ENCODE data around the gene KIF1B. TPM values are rescaled to one million over a fixed set of nuclear protein-coding genes. Genes with fewer than 3 reads are reported as not detected.

The KIF1B gene
- total and polyA plus RNA-seq, 10 of the 15 experiments (the other 5 are each of a cell fraction or from before 2014, with no cell fraction given) = 2.1 to 16.5 (median 8.7) TPM

DNA sequence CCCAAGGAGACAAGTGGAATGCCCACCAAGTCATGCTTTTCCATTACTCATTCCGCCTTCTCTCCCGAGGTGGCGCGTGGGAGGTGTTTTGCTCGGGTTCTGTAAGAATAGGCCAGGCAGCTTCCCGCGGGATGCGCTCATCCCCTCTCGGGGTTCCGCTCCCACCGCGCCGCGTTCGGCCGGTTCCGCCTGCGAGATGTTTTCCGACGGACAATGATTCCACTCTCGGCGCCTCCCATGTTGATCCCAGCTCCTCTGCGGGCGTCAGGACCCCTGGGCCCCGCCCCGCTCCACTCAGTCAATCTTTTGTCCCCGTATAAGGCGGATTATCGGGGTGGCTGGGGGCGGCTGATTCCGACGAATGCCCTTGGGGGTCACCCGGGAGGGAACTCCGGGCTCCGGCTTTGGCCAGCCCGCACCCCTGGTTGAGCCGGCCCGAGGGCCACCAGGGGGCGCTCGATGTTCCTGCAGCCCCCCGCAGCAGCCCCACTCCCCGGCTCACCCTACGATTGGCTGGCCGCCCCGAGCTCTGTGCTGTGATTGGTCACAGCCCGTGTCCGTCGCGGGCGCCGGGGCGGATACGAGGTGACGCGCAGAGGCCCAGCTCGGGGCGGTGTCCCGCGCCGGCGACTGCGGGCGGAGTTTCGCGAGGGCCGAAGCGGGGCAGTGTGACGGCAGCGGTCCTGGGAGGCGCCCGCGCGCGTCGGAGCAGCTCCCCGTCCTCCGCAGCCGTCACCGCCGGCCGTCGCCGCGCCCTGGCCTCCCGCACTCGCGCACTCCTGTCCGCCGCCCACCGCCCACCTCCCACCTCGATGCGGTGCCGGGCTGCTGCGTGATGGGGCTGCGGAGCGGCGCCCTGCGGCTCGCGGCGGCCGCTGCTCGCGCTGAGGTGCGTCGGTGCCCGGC lies at the start of gene KIF1B (continued):
- TF ChIP-seq TAF1 (IDR thresholded peaks at IDR 0.05; ENCODE audit: borderline replicate concordance, low read depth, low read length) (peak; percentile 43; the same call in 1 of the 2 replicates), GABPA (IDR thresholded peaks at IDR 0.05; ENCODE audit: low read depth) (no peak), NR2C1 (IDR thresholded peaks at IDR 0.05) (no peak), ZNF384 (IDR thresholded peaks at IDR 0.05; ENCODE audit: borderline replicate concordance, low read depth, low read length) (no peak), ZNF217 (IDR thresholded peaks at IDR 0.05) (peak; percentile 67; the same call in 1 of the 2 replicates), ZNF687 (IDR thresholded peaks at IDR 0.05) (peak; percentile 51), MLLT1 (IDR thresholded peaks at IDR 0.05) (peak; percentile 65), CBFB (IDR thresholded peaks at IDR 0.05; ENCODE audit: low read depth) (no peak), BHLHE40 (IDR thresholded peaks at IDR 0.05; ENCODE audit: borderline replicate concordance in 1 of 2, low read depth in 2 of 2, low read length in 1 of 2) (peak; percentile 9 to 76; a peak in 2 of 4 replicates)
- TF ChIP-seq, protein P1, sequence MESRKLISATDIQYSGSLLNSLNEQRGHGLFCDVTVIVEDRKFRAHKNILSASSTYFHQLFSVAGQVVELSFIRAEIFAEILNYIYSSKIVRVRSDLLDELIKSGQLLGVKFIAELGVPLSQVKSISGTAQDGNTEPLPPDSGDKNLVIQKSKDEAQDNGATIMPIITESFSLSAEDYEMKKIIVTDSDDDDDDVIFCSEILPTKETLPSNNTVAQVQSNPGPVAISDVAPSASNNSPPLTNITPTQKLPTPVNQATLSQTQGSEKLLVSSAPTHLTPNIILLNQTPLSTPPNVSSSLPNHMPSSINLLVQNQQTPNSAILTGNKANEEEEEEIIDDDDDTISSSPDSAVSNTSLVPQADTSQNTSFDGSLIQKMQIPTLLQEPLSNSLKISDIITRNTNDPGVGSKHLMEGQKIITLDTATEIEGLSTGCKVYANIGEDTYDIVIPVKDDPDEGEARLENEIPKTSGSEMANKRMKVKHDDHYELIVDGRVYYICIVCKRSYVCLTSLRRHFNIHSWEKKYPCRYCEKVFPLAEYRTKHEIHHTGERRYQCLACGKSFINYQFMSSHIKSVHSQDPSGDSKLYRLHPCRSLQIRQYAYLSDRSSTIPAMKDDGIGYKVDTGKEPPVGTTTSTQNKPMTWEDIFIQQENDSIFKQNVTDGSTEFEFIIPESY (IDR thresholded peaks at IDR 0.05) = peak; percentile 14; the same call in 1 of the 2 replicates
- TF ChIP-seq, protein P2, sequence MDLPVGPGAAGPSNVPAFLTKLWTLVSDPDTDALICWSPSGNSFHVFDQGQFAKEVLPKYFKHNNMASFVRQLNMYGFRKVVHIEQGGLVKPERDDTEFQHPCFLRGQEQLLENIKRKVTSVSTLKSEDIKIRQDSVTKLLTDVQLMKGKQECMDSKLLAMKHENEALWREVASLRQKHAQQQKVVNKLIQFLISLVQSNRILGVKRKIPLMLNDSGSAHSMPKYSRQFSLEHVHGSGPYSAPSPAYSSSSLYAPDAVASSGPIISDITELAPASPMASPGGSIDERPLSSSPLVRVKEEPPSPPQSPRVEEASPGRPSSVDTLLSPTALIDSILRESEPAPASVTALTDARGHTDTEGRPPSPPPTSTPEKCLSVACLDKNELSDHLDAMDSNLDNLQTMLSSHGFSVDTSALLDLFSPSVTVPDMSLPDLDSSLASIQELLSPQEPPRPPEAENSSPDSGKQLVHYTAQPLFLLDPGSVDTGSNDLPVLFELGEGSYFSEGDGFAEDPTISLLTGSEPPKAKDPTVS (IDR thresholded peaks at IDR 0.05; ENCODE audit: low read depth, low read length) = no peak
- TF ChIP-seq, protein P3, sequence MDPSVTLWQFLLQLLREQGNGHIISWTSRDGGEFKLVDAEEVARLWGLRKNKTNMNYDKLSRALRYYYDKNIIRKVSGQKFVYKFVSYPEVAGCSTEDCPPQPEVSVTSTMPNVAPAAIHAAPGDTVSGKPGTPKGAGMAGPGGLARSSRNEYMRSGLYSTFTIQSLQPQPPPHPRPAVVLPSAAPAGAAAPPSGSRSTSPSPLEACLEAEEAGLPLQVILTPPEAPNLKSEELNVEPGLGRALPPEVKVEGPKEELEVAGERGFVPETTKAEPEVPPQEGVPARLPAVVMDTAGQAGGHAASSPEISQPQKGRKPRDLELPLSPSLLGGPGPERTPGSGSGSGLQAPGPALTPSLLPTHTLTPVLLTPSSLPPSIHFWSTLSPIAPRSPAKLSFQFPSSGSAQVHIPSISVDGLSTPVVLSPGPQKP (IDR thresholded peaks at IDR 0.05; ENCODE audit: low read depth, low read length) = 0 out of 2 replicates have a peak, but pooled peaks have one; percentile 39
- TF ChIP-seq, protein P4, sequence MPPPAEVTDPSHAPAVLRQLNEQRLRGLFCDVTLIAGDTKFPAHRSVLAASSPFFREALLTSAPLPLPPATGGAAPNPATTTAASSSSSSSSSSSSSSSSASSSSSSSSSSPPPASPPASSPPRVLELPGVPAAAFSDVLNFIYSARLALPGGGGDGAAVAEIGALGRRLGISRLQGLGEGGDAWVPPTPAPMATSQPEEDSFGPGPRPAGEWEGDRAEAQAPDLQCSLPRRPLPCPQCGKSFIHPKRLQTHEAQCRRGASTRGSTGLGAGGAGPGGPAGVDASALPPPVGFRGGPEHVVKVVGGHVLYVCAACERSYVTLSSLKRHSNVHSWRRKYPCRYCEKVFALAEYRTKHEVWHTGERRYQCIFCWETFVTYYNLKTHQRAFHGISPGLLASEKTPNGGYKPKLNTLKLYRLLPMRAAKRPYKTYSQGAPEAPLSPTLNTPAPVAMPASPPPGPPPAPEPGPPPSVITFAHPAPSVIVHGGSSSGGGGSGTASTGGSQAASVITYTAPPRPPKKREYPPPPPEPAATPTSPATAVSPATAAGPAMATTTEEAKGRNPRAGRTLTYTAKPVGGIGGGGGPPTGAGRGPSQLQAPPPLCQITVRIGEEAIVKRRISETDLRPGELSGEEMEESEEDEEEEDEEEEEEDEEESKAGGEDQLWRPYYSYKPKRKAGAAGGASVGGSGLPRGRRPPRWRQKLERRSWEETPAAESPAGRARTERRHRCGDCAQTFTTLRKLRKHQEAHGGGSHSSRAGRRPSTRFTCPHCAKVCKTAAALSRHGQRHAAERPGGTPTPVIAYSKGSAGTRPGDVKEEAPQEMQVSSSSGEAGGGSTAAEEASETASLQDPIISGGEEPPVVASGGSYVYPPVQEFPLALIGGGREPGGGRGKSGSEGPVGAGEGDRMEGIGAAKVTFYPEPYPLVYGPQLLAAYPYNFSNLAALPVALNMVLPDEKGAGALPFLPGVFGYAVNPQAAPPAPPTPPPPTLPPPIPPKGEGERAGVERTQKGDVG (CRISPR knock-in tag; IDR thresholded peaks at IDR 0.05) = no peak
